GM19043 (cell line): Measurements from ENCODE around the gene GNG7.
"Not testable (repeated sequence)": the region's sequence is repeated elsewhere in the genome, so short reads cannot be mapped to it uniquely, and the experiment has no call there.

Experiments used
- ATAC-seq: cut with Tn5 transposase; IDR thresholded peaks from one replicate; pipeline ENCODE4 v1.9.1; 2021; ENCODE audit warnings: low read depth; ENCODE audit not compliant: unreplicated experiment

GNG7 gene

GRCh38 chr19:2495130-2495641, 207.3 kb downstream of the GNG7 start:
- no peak for ATAC-seq

GRCh38 chr19:2494447-2495129, 207.9 kb downstream of the GNG7 start:
- ATAC-seq, result no peak

DNA sequence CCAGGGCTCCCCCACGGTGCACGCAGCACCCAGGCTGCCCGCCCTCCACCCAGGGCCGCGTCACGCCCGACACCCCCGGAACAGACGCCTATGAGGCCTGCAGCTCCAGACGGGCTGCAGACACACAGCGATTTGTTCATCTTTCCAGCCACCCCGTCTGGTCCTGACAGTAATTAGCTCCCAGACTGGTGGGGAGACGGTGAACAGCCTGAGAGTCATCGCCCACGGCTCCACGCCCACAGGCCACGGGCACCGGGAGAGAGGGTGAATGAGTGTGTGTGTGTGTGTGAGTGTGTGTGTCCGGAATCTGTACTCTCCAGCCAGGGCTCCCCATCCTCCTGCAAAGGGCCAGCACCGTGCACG, 208.4 kb downstream of the GNG7 start:
- no peak for ATAC-seq

DNA sequence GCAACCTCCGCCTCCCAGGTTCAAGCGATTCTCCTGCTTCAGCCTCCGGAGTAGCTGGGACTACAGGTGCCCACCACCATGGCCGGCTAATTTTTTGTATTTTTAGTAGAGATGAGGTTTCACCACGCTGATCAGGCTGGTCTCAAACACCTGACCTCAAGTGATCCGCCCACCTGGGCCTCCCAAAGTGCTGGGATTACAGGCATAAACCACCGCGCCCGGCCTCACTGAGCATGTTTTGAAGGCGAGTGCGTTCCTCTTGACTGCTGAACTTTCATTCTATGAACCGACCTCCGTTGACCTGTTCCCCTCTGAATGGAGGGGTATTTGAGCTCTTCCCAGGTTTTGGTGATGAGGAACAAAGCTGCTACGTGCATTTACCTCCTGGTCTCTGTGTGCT, 209.0 kb downstream of the GNG7 start:
- ATAC-seq, result not testable (repeated sequence)

DNA sequence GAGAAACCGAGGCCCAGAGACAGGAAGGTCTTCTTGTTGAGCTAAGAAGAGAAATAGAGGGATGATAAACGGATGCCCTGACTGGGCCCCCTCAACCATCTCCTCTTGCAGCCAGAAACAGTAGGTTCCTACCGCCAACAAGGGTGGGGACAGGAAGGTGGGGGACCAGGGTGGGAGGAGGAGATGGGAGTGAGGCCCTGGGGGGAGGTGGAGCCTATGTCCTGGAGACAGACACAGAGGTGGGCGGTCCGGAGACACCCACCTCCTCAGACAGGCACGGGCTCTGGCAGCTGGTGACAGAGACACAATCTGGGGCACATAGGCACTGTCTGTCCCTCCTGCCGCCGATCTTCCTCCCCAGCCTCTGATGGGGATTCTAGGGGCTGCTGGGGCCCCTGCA, 209.6 kb downstream of the GNG7 start:
- ATAC-seq, result no peak

DNA sequence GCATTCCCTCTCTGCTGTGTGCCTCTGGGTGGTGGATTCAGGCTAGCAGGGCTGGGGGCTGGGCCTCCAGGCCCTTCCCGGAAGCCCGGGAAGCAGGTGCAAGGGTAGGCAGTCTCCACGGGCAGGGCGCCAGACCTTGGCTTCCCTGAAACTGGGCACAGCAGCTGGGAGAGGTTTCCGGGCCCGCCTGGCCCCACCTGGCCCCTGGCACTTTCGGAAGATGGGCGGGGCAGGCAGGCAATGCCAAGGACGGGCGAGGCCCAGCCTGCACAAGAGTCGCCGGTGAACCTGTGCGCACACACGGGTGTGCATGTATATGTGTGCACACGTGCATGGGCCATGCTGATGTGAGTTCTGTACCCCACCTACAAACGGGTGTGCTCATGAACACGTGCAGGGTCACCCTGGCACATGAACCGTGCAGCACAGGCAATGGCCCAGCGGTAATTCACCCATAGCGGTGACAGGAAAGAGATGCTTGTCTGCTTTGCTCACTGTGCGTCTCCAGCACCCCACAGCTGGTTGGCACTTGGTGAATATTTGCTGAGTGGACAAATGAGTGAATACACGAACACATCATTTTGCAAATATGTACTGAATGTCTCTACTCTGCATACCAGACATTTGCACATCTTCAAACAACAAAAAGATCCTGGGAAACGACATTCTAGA, 211.2 kb downstream of the GNG7 start:
- no peak for ATAC-seq

DNA sequence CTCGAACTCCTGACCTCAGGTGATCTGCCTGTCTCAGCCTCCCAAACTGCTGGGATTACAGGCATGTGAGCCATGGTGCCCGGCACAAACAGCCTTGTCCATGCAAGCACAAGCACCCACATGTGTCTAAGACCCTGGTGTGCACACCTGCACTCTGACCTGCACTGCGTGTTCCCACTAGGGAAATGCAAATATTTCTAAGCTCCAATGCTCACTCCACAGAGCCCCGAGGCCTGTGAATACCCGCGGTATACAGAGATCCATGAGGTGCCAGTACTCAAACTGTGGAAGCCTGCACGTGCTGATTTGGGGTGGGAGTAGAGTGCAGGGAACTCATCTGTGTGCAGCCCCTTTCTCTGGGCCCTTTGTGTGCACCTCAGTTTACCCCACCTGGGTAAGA, 211.8 kb downstream of the GNG7 start:
- no peak for ATAC-seq

GRCh38 chr19:2488942-2489731, 213.4 kb downstream of the GNG7 start:
- no peak for ATAC-seq

DNA sequence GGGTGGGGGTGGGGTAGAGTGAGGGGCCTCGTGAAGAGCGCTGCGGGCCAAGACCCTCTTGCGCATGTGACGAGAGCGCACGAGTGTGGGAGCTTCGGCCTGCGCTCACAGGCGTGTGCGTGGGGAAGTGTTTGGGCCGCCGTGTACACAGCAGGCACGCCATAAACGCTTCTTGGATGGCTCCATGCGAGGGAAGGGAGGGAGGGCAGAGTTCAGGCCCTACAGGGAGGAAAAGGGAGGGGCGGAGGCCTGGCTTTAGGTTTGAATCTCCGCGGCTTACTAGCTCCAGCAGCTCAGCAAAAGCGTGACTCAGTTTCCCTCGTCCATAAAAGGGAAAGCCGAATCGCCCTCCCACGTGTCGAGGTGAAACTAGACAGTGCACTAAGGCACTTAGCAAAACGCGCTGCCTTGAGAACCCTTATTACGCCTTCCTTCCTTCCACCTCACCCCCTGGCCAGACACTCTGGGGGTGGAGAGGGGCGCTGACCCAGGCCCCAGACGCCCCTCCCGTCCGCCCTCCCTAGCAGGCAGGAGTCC, 214.0 kb downstream of the GNG7 start:
- no peak for ATAC-seq

DNA sequence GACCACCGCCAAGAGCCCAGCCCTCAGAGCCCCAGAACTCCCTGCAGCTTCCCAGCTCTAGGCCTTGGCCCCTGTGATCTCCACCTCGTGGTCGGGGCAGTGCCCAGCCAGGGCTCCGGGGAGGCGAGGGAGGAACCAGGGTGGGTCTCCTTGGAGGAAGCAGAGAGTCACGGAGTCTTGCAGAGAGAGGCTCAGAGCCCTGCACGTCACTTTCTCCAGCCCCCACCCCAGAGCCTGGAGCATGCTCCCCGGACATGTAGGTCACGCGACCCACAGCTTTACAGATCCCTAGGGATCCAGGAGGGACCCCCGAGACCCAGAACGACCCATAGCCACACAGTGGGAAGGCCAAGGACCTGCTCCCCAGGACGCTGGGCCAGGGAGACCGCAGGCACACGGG, 214.7 kb downstream of the GNG7 start:
- ATAC-seq, result no peak

DNA sequence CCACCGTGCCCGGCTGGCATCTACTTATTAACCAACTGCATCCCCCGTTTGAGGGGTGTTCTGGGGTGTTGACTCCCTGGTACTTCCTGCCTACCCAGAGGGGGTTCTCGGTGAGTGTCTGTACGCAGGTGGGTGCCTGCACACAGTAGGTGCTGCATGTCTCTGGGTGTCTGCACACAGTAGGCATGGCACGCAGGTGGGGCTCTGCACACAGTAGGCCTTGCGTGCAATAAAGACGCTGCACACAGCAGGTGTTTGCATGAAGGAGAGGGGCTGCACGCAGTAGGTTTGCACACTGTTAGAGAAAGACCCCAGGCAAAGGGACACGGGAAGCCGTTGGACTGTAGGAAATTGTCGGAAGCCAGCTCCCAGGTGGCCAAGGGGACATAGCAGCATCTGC, 215.4 kb downstream of the GNG7 start:
- no peak for ATAC-seq

GRCh38 chr19:2485428-2485827, 217.1 kb downstream of the GNG7 start:
- no peak for ATAC-seq

- no peak for ATAC-seq
Observed at GRCh38 chr19:2484178-2484937, 218.1 kb downstream of the GNG7 start.

- no peak for ATAC-seq
Observed at GRCh38 chr19:2483484-2484151, 218.9 kb downstream of the GNG7 start.

DNA sequence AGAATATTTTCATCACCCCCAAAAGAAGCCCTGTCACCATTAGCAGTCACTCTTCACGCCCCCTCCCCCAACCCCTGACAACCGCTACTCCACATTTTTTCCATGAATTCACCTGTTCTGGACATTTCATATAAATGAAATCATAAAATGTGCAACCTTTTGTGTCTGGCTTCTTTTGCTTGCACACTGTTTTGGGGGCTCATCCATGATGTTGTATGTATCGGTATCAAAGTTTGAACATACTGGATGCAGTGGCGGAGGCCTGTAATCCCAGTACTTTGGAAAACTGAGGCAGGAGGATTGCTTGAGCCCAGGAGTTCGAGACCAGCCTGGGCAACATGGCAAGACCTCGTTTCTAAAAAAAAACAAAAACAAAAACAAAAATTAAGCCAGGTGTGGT, 219.4 kb downstream of the GNG7 start:
- ATAC-seq, result no peak

GRCh38 chr19:2482354-2483038, 220.0 kb downstream of the GNG7 start:
- ATAC-seq, result no peak

DNA sequence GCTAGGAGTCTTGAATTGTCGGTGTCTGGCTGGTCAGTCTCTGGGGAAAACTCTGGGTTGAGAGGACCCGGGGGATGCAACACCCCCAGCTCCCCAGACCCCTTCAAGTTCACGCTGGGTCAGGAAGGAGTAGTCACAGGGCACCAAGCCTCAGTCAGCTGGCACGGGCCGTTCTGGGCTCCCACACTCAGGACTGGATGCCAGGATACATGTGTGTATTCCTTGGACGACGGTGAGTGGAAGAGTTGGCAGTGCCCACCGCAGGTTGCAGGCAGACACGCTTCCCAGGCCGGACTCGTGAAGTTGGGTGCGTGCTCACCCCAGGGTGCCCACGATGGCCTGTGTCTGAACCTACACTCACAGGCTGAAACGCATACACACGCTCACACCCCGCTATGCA, 221.0 kb downstream of the GNG7 start:
- no peak for ATAC-seq

DNA sequence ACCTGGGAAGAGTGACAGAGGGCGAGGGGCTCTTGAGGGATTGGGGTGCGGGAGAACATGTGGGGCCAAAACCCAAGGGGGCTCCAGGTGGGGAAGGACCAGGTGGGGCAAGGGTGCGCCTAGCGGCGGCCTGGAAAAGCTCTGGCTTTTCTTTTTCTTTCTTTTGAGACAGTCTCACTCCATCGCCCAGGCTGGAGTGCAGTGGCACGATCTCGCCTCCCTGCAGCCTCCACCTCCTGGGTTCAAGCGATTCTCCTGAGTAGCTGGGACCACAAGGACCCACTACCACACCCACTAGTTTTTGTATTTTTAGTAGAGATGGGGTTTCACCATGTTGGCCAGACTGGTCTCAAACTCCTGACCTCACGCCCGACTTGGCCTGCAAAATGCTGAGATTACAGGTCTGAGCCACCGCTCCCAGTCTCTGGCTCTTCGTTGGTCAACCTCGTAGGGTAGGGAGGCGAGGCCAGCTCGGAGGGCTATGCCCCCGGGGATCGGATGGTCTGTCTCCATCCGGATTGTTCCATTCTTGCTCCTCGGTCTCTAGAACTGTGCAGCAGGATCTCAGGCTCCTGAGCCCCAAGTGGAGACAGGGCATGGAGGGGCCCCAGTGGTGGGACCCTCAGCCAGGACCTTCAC, 222.8 kb downstream of the GNG7 start:
- ATAC-seq, result no peak
